Suprapubic skin (tissue), 4 donors: ENCODE measurements around the gene ERRFI1. TPM values are rescaled to one million over a fixed set of nuclear protein-coding genes. Genes with fewer than 3 reads are reported as not detected.

ENCODE experiments used
- DNase-seq, 2 donors: peaks; one replicate each; pipeline ENCODE4 v3.0.0-alpha.2; 2019; ENCODE audit warnings: low spot score in 2 of 2
- H3K27ac ChIP-seq: fragments of 200-600 bp; sonication (generic); one replicate; pipeline ENCODE4 v1.5.1; 2019
- H3K27me3 ChIP-seq: fragments of 200-600 bp; sonication (generic); one replicate; pipeline ENCODE4 v1.5.1; 2019
- H3K36me3 ChIP-seq: fragments of 200-600 bp; sonication (generic); one replicate; pipeline ENCODE4 v1.5.1; 2019
- H3K4me1 ChIP-seq: fragments of 200-600 bp; sonication (generic); one replicate; pipeline ENCODE4 v1.5.1; 2019
- H3K4me3 ChIP-seq: fragments of 200-600 bp; sonication (generic); one replicate; pipeline ENCODE4 v1.5.1; 2019; ENCODE audit warnings: mild to moderate bottlenecking
- H3K9me3 ChIP-seq: fragments of 200-600 bp; sonication (generic); one replicate; pipeline ENCODE4 v1.5.1; 2019
- EP300 ChIP-seq: sonication (generic); formaldehyde crosslinking; IDR thresholded peaks from one replicate; pipeline ENCODE4 v1.6.1; 2017; ENCODE audit warnings: antibody characterized with exemption
- POLR2A ChIP-seq, 2 donors: fragments of 450-650 bp; IDR thresholded peaks; one replicate each; pipeline ENCODE4 v1.6.1; 2017; ENCODE audit warnings: antibody characterized with exemption in 2 of 2, mild to moderate bottlenecking in 2 of 2, moderate library complexity in 2 of 2
- POLR2AphosphoS5 ChIP-seq, 3 donors: sonication (generic); formaldehyde crosslinking; IDR thresholded peaks; one replicate each; pipeline ENCODE4 v1.6.1; 2017; ENCODE audit warnings: antibody characterized with exemption in 3 of 3
- WGBS: methylation state at CpG from one replicate; pipeline ENCODE4 v1.1.5; 2018; 5-methylcytosine and 5-hydroxymethylcytosine counted together
- total RNA-seq, 4 donors: library from RNA; depleted of rRNA; stranded (reverse); fragments of >200 nt; gene quantifications; one replicate each; pipeline ENCODE4 v1.1.0, GENCODE V29; 2016
- TF ChIP-seq, protein P1 (sequence below), 2 donors: fragments of 200-600 bp in 1 of 2; fragments of 450-650 bp in 1 of 2; sonication (generic) in 1 of 2; IDR thresholded peaks; one replicate each; pipeline ENCODE4 v1.5.1; 2016 to 2019; ENCODE audit warnings: antibody characterized with exemption in 2 of 2, mild to moderate bottlenecking in 1 of 2, moderate library complexity in 1 of 2

Gene ERRFI1
- total RNA-seq, 4 donors from 2014 or later, result 128 to 312 (median 262) TPM

DNA sequence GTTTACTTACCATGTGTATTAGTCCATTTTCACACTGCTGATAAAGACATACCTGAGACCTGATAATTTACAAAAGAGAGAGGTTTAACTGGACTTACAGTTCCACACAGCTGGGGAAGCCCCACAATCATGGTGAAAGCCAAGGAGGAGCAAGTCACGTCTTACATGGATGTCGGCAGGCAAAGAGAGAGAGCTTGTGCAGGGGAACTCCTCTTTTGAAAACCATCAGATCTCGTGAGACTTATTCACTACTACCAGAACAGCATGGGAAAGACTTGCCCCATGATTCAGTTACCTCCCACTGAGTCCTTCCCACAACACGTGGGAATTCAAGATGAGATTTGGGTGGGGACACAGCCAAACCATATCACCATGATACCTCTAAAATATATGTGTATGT is 39.3 kb upstream of the ERRFI1 start:
- TF ChIP-seq EP300, result no peak
- no peak for TF ChIP-seq POLR2A (IDR thresholded peaks at IDR 0.05)
- TF ChIP-seq POLR2AphosphoS5 (IDR thresholded peaks at IDR 0.05), result no peak
- Histone ChIP-seq H3K27me3 (no peaks in the 10 kb centered on the region), H3K36me3 (no peaks in the 10 kb centered on the region), H3K4me3 (no peak overlapping the region), H3K27ac (no peak overlapping the region), H3K4me1 (peaks cover 17% of the 10 kb centered on the region), H3K9me3 (no peaks in the 10 kb centered on the region)
- no peak for DNase-seq
- 84% methylated on average over 4 of the region's 4 CpGs for whole genome bisulfite sequencing

DNA sequence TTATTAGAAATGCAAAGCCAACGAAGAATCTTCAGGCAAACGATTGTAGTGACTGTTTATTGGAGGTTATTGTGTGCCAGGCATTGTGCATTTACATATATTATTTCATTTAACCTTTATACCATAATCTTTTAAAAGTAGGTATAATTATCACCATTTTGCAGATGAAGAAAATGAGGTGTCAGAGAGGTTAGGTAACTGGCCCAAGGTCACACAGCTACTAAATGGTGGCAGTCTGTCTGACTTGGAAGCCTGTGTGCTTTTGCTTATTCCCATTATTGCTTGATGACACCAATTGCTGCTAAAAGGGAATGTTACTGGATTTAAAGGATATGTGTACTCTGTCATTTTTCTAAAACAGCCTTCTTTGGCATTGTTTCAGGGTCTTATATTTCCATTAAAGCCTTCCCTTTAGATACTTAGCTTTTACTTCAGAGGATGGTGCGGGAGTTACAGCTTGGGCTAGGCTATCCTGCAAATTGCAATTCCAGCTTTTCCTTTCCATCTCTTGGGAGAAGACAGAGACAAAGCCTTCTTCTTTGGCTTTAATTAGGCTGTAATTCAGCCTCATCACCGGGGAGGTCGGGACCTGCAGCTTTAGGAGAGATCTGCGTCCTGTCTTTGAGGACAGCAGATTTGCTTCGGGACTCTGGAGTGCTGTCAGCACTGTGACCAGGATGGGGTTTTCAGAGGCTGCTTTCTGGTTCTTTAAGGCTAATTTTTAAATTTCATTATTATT is 37.4 kb upstream of the ERRFI1 start:
- 75% methylated on average over 7 of the region's 7 CpGs for WGBS

DNA sequence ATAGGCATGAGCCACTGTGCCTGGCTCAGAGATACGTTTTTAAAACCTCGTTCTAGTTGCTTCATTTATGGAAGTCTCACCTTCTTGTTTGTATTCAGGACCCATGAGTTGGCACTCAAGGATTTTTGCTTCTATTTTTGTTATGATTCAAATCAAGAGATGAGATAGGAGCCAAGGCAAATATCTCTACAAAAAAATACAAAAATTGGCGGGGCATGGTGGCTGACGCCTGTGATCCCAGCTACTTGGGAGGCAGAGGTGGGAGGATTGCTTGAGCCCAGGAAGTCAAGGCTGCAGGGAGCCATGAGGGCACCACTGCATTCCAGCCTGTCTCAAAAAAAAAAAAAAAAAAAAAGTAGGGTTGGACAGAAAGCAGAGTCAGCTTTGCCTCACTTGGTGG is 36.8 kb upstream of the ERRFI1 start:
- WGBS, result 57% methylated on average over 4 of the region's 4 CpGs
- H3K27ac ChIP-seq, result no peak overlapping the region
- no peak overlapping the region for H3K4me3 ChIP-seq
- no peaks in the 10 kb centered on the region for H3K27me3 ChIP-seq
- H3K9me3 ChIP-seq, result no peaks in the 10 kb centered on the region
- peaks cover 18% of the 10 kb centered on the region for H3K4me1 ChIP-seq
- TF ChIP-seq POLR2AphosphoS5 (IDR thresholded peaks at IDR 0.05) (no peak), POLR2A (IDR thresholded peaks at IDR 0.05) (no peak), EP300 (no peak)
- TF ChIP-seq, protein P1, sequence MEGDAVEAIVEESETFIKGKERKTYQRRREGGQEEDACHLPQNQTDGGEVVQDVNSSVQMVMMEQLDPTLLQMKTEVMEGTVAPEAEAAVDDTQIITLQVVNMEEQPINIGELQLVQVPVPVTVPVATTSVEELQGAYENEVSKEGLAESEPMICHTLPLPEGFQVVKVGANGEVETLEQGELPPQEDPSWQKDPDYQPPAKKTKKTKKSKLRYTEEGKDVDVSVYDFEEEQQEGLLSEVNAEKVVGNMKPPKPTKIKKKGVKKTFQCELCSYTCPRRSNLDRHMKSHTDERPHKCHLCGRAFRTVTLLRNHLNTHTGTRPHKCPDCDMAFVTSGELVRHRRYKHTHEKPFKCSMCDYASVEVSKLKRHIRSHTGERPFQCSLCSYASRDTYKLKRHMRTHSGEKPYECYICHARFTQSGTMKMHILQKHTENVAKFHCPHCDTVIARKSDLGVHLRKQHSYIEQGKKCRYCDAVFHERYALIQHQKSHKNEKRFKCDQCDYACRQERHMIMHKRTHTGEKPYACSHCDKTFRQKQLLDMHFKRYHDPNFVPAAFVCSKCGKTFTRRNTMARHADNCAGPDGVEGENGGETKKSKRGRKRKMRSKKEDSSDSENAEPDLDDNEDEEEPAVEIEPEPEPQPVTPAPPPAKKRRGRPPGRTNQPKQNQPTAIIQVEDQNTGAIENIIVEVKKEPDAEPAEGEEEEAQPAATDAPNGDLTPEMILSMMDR (IDR thresholded peaks at IDR 0.05), result no peak
- no peak for DNase-seq
- H3K36me3 ChIP-seq, result no peaks in the 10 kb centered on the region

More for the DNA sequence above, 37.4 kb upstream of the ERRFI1 start:
- TF ChIP-seq POLR2A (IDR thresholded peaks at IDR 0.05), result no peak
- TF ChIP-seq, protein P1 (IDR thresholded peaks at IDR 0.05), result no peak
- no peak for DNase-seq
- Histone ChIP-seq H3K27ac (no peak overlapping the region), H3K4me1 (peaks cover 16% of the 10 kb centered on the region), H3K27me3 (no peaks in the 10 kb centered on the region), H3K4me3 (no peak overlapping the region), H3K36me3 (no peaks in the 10 kb centered on the region), H3K9me3 (no peaks in the 10 kb centered on the region)

DNA sequence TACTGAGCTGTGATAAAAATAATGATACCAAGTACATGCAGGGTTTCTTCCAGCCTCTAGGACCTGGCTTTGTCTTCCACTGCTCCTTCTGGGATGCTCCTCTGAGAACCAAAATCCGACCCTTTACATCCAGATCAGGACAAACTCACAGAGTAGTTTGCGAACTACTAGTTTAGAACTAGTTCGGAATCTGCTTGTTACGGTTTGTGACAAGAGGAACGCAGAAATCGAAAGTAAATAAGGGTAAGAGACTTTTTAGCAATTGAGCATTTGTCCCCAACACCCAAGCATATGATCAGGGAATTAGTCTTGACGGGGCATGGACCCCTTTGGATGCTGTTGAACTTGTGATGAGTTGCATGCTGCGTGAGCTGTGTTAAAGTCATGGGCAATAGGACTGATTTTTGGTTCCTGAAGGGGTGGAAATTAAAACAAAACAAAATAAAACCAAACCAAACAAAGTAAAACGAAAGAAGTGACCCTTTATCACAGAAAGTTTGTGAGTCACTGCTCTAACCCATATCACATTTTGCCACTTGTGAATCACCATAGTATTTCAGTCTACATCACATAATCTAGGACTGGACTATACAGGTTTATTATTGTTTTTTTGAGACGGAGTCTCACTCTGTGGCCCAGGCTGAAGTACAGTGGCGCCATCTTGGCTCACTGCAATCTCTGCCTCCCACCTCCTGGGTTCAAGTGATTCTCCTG is 35.7 kb upstream of the ERRFI1 start:
- WGBS, result 87% methylated on average over 11 of the region's 11 CpGs
- no peaks in the 10 kb centered on the region for H3K9me3 ChIP-seq
- TF ChIP-seq POLR2A (IDR thresholded peaks at IDR 0.05) (no peak), POLR2AphosphoS5 (IDR thresholded peaks at IDR 0.05) (no peak), EP300 (no peak)
- TF ChIP-seq, protein P1 (IDR thresholded peaks at IDR 0.05), result no peak
- H3K27me3 ChIP-seq, result no peaks in the 10 kb centered on the region
- peaks cover 23% of the 10 kb centered on the region for H3K4me1 ChIP-seq
- no peak for DNase-seq
- no peaks in the 10 kb centered on the region for H3K36me3 ChIP-seq
- H3K4me3 ChIP-seq, result no peak overlapping the region
- H3K27ac ChIP-seq, result peak overlapping the region; percentile 37

DNA sequence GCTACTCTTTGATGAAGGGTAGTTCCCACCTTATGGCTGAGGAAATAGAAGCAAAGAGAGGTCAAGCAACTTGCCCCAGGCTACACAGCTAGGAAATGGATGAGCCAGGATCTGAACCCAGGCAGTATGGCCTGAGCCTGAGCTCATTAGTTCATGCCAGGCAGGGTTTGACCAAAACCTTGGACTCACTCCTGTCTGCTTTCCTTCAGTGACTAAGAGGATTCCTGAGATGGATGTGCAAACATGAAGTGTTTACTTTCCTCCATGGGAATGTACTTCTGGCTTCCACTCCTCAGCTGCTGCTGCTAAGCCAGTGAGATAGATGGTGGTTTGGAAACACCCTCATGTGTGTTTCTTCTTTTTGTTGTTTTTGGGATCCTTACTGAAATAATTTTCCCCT is 35.1 kb upstream of the ERRFI1 start:
- Histone ChIP-seq H3K36me3 (no peaks in the 10 kb centered on the region), H3K4me3 (no peak overlapping the region), H3K27me3 (no peaks in the 10 kb centered on the region), H3K27ac (peak overlapping the region; percentile 37), H3K9me3 (no peaks in the 10 kb centered on the region), H3K4me1 (peaks cover 27% of the 10 kb centered on the region)
- DNase-seq, result no peak
- no peak for TF ChIP-seq POLR2AphosphoS5 (IDR thresholded peaks at IDR 0.05)
- TF ChIP-seq POLR2A (IDR thresholded peaks at IDR 0.05), result no peak
- no peak for TF ChIP-seq EP300
- TF ChIP-seq, protein P1 (IDR thresholded peaks at IDR 0.05), result no peak
